ENCODE measurements around the gene SPTBN5.
A peak's percentile ranks its signal among the peaks of the same experiment; 100 is the strongest.

Gene SPTBN5

GRCh38 chr15:41824062-41824745, 69.6 kb downstream of the SPTBN5 start:
- DNase-seq (ENCODE audit: low read depth), result no peak

- DNase-seq (ENCODE audit: low read depth), result no peak
Observed at GRCh38 chr15:41823502-41823901, 70.4 kb downstream of the SPTBN5 start.

DNA sequence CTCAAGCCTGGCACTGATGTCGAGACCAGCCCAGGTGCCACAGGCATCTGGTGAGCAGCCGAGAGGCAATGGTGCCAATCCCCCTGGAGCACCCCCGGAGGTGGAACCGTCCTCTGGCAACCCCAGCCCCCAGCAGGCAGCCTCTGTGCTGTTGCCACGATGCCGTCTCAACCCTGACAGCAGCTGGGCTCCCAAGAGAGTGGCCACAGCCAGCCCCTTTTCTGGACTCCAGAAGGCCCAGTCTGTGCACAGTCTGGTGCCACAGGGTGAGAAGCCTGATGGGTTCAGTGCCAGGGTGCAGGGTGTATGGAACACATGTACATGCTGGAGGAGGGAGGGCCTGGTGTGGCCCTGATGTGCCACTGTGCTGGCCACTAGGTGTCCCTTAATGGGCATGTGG, 70.9 kb downstream of the SPTBN5 start:
- no peak for DNase-seq (ENCODE audit: low read depth)

DNA sequence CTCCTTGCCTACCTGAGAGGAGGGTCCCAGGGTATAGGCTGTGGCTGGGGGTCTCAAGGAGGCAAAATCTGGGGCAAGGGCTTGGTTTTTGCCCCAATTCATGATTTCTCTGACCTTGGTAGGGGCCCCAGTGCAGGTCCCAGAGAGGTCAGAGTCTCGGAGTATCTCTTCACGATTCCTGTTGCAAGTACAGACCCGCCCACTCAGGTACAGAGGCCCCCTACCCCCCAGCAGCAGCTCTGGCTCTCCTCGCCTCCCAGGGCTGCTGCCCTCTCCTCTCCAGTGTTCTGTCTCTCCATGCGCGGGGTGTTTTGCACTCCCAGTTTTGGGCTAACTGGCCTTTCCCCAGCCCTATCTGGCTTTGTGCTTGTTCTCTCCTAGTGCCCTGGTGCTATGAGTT, 71.4 kb downstream of the SPTBN5 start:
- DNase-seq (ENCODE audit: low read depth), result no peak

- no peak for DNase-seq (ENCODE audit: low read depth)
Observed at GRCh38 chr15:41821831-41822230, 72.0 kb downstream of the SPTBN5 start.

DNA sequence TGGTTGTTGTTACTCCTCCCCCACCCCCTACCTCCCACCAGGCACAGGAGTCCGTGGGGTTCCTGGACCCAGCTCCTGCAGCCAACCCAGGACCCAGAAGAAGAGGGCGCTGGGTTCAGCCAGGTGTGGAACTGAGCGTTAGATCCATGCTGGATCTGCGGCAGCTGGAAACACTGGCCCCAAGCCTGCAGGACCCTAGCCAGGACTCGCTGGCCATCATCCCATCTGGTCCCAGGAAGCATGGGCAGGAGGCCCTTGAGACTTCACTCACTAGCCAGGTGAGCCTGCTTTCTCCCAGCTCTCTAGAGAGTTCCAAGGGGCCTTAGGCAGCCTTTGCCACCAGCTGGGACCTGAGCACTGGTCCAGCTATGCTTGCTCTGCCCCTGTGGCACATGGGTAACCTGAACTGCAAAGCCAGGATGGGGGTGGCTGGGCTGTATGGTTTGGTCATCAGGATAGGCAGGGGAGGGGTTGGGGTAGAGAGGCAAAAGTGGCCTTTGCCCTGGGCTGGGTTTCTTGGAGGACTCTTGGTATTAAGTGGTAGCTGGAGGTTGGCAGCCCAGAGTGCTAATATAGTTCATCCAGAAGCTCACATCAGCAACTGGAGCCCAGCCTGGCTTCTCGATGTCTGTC, 72.9 kb downstream of the SPTBN5 start:
- no peak for DNase-seq (ENCODE audit: low read depth)

DNA sequence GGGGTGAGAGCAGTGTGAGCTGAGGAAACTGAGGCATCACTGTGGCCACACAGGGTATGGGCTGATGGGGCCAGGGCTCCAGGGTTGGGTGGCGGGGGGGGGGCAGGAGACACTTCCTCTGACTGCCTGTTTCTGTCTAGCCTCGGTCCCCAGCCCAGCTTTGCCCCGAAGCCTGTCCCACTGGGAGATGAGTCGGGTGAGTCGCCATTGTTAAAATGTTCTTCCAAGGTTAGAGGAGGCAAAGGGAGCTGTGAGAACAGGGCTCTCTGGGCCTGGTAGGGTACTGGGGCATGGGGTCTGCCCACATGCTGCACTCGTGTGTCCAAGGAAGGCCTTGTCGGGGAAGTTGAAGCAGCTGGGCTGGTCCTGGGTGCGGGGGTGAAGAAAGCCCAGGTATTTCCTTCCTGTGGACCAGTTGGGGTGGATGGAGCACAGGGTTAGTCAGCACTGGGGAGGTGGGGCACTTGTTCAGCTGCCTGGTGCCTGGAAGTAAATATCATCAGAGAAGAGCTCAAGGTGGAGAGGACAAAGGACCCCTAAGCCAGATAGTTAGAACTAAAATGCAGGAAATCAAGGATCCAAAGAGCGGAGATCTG, 74.3 kb downstream of the SPTBN5 start:
- no peak for DNase-seq (ENCODE audit: low read depth)

DNA sequence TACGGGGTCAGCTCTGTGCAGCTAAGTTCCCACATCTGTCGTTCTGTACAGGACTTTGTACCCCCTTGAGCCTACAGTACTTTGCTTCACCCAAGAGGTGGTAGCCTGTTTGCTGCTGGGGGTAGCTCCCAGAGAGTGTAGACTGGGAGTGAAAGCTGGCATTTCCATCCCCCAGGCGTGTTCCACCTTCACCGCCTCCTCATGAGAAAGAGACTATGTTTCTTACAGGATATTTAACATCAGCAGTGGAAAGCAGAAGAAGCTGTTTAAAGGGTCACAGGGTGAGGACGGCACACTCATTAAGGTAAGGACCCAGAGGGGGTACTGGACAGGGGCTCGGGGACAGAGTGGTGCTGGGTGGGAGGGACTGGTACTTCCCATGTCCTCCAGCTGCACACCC, 76.1 kb downstream of the SPTBN5 start:
- no peak for DNase-seq (ENCODE audit: low read depth)

DNA sequence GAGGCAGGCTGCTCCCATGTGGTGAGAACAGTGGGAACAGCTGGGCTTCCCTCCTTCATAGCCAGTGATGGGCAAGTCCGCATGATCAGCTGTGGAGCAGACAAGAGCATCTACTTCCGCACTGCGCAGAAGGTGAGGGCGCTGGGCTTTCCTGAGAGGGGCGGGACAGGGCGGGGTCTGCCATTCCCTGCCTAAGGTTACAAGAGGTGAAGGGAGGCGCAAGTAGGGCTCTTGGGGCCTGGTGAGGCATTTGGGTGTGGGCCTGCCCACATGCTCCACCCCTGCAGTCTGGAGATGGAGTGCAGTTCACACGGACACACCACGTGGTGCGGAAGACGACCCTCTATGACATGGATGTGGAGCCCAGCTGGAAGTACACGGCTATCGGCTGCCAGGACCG, 76.5 kb downstream of the SPTBN5 start:
- no peak for DNase-seq (ENCODE audit: low read depth)

GRCh38 chr15:41816788-41817187, 77.1 kb downstream of the SPTBN5 start:
- DNase-seq (ENCODE audit: low read depth), result no peak

GRCh38 chr15:41814534-41814933, 79.3 kb downstream of the SPTBN5 start:
- DNase-seq (ENCODE audit: low read depth), result no peak

DNA sequence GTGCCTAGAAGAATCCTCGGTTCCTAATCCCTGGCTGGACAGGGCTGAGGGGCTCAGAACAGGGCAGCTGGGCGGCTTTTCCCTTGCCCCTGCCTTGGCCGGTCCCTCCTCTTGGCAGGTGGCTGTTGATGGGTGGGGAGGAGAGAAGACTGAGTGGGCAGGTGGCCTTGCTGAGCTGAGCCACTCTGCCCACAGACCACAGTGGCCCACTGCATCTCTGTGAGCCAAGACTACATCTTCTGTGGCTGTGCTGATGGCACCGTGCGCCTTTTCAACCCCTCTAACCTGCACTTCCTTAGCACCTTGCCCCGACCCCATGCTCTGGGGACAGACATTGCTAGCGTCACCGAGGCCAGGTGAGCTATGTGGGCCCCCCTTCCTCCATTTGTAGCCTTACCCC, 80.4 kb downstream of the SPTBN5 start:
- no peak for DNase-seq (ENCODE audit: low read depth)

DNA sequence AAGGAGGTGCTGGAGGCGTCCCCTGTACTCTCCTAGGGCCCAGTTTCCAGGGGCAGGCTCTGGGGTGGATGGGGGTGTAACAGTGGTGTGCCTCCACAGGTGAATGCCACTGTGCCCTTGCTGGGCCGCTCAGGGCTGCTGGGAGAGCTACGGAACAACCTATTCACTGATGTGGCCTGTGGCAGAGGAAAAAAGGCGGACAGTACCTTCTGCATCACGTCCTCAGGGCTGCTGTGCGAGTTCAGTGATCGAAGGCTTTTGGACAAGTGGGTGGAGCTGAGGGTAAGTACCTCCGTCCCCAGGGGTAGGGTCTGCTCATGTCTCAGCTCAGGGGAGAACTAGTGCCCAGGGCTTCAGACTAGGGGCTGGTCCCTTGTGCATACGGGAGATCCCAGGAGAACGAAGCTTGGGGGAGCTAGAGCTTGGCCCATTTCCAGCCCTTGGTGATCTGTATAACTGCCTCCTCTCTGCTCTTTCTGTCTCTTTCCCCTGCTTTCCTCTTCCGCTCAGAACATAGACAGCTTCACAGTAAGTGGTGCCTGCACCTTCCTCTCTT, 81.0 kb downstream of the SPTBN5 start:
- no peak for DNase-seq (ENCODE audit: low read depth)

DNA sequence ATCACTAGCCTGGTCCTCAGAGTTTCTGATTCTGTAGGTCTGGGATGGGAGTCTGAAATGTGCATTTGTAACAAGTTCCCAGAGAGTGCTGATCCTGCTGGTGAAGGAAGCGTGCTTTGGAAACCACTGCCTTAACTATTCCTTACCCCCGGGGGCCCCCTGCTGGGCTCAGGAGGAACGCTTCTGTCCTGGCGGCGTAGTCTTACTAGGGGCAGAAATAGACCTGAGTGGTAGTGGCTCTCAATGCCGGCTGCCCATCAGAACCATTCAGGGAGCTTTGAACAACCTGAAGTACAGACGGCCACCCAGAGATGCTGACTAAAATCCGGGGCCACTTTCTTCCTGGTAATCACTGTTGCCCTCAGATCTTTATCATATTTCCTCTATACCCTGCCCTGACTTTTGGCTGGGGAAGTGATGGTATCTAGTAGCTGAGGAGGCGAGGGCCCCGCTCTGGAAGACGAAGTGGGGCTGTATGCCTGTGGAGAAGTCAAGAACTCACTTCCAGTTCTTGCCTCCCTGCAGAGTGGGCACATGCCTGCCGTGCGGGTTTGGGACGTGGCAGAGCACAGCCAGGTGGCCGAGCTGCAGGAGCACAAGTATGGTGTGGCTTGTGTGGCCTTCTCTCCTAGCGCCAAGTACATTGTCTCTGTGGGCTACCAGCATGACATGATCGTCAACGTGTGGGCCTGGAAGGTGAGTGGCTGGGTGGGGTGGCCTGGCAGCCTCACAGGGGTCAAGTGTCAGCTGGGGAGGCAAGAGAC, 82.2 kb downstream of the SPTBN5 start:
- DNase-seq (ENCODE audit: low read depth), result peak; percentile 45

DNA sequence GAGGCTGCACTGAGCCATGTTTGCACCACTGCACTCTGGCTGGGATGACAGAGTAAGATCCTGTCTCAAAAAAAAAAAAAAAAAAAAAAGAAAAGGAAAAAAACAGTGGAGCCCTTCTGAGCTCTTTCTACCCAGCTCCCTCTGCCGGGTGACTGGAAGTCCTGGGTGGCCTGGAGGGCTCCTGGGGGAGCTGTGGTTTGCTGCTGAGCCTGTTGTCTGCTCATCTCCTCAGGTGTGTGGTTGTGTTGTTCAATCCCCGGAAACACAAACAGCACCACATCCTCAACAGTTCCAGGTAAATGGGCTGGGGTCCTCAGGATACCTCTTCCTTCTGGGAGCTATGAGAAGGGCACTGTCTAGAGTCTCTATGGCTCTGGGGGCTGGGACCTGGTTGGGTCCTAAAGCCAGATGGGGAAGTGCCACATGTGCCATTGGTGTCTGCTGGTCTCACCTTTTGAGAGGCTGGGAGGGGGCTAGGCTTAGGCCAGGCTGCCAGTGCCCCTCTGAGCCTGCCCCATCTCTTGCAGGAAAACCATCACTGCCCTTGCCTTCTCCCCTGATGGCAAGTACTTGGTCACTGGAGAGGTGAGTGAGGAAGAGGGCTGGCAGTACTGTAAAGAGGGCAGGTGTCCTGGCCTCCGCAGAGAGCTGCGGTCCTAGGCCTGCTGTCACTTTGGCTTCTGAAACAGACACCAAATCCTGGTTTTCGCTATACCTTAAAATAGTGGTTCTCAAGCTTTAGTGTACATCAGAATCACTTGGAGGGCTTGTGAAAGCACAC, 83.0 kb downstream of the SPTBN5 start:
- no peak for DNase-seq (ENCODE audit: low read depth)

- DNase-seq (ENCODE audit: low read depth), result no peak
Observed at GRCh38 chr15:41809526-41810220, 84.2 kb downstream of the SPTBN5 start.

GRCh38 chr15:41809121-41809520, 84.7 kb downstream of the SPTBN5 start:
- no peak for DNase-seq (ENCODE audit: low read depth)

DNA sequence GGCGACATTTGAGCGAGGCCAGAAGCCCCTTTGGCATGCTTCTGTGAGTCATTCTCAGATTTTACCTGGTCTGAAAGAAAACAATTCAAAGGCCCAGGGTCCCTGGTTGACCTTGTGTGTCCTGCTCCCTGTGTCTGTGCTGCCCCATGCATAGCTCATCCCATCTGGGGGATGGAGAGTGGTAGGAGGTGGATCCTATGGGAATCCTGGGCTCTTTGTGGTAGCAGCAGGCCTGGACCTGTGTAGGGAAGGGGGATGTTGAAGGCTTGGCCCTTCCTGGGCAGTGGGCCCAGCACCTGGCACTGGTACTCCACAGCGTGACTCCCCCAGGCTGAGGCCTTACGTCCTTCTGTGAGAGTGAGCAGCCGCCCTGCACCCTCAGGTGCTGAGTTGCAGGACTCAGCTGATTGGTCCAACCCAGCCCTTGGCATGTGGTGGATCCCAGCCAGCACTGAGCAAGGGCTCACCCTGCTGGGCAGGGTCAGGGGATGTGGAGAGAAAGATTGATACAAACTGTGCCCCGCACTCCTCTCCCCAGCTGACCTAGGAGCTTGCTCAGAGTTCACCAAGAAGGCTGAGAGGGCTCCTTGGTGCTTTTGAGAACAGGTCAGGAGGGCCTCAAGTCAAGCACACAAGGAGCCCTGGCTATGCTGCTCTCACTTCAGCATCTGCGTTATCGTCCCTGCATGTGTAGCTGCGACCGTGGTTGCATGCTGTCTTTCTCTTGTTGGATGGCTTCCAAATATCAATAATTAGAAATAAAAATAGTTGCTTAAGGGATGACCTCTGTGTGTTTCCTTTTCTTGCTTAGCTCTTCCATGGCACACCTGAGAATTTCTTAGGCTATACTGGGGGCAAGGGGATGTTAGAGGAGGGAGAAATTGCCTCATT, 87.3 kb downstream of the SPTBN5 start:
- DNase-seq (ENCODE audit: low read depth), result no peak

DNA sequence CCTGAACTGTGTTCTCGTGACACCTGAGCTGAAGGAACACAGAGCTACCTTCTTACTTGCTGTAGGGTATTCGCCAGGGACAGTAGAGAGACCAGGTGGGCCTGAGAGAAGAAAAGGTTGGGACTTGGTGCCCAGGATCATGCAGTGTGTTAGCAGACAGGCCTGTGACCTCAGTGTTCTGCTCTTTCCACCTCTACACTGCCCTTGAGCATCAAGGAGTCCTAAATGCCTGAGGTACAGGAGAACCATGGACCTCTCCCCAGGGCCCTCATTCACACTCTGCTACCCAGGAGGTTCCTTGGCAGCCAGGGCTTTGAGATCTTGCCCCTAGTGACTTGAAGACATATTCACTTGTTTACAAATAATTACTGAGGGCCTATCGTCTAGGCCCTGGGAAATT, 88.1 kb downstream of the SPTBN5 start:
- DNase-seq (ENCODE audit: low read depth), result no peak

All from stimulated activated CD8-positive, alpha-beta memory T cell treated with anti-CD3 and anti-CD28 coated beads, Interleukin-12 subunit alpha, Interleukin-12 subunit beta, amount 100 ng/mL, for 4 hours (primary cell).